IMR-90 (cell line): ENCODE data around the gene USP6NL. TPM values are rescaled to one million over a fixed set of nuclear protein-coding genes. Genes with fewer than 3 reads are reported as not detected.

ENCODE experiments used
- ATAC-seq: fragments of 200-7000 bp; cut with Tn5 transposase; 2 replicates; pipeline ENCODE4 v1.9.1; 2020; ENCODE audit warnings: low read depth, mild to moderate bottlenecking, moderate library complexity
- BruUV-seq: library from RNA; stranded (reverse); fragments of 400-500 nt; replicated peaks from 2 replicates; lab custom pipeline; 2021; lab: Mats Ljungman, UMichigan
- CTCF ChIA-PET: fragments of 300-600 bp; formaldehyde crosslinking; extraction: SDS; loops from one replicate; lab custom pipeline; 2021; ENCODE audit warnings: antibody characterized with exemption; lab: Yijun Ruan, JAX
- POLR2A ChIA-PET: fragments of 300-600 bp; sonication (Branson Sonifier 250); formaldehyde crosslinking; loops from one replicate; lab custom pipeline; 2022; ENCODE audit warnings: antibody characterized with exemption; ENCODE audit not compliant: unreplicated experiment; lab: Charles Lee
- DNase-seq: peaks from one replicate; pipeline ENCODE4 v3.0.0; 2013
- H2AFZ ChIP-seq: replicated peaks from 2 replicates; pipeline ENCODE3; 2013; ENCODE audit warnings: low read length, mild to moderate bottlenecking; ENCODE audit not compliant: poor library complexity
- H2AK5ac ChIP-seq: 2 replicates; pipeline ENCODE4 v1.6.1; 2013; ENCODE audit warnings: low read depth, low read length, inconsistent platforms
- H2AK9ac ChIP-seq: replicated peaks from 2 replicates; pipeline ENCODE3; 2013; ENCODE audit warnings: mild to moderate bottlenecking, low read depth, low read length, moderate library complexity; ENCODE audit not compliant: poor library complexity
- H2BK120ac ChIP-seq: 2 replicates; pipeline ENCODE4 v1.6.1; 2013; ENCODE audit warnings: low read depth, low read length, inconsistent platforms
- H2BK15ac ChIP-seq: 3 replicates; pipeline ENCODE4 v1.6.1; 2013; ENCODE audit warnings: low read depth, low read length, inconsistent platforms
- H2BK20ac ChIP-seq: 2 replicates; pipeline ENCODE4 v1.6.1; 2013; ENCODE audit warnings: low read depth, mild to moderate bottlenecking, inconsistent platforms, low read length, moderate library complexity
- H2BK5ac ChIP-seq: 2 replicates; pipeline ENCODE4 v1.6.1; 2013; ENCODE audit warnings: mild to moderate bottlenecking, low read depth, low read length, inconsistent platforms; ENCODE audit not compliant: poor library complexity, severe bottlenecking
- H3K14ac ChIP-seq: replicated peaks from 2 replicates; pipeline ENCODE4 v1.6.1; 2013; ENCODE audit warnings: low read depth, low read length, inconsistent platforms
- H3K18ac ChIP-seq: 2 replicates; pipeline ENCODE4 v1.6.1; 2013; ENCODE audit warnings: low read depth, low read length, control low read depth
- H3K23ac ChIP-seq: 2 replicates; pipeline ENCODE4 v1.6.1; 2013; ENCODE audit warnings: low read depth, low read length, inconsistent platforms
- H3K27ac ChIP-seq: 2 replicates; pipeline ENCODE4 v1.5.1; 2013; ENCODE audit warnings: mild to moderate bottlenecking, control low read depth, low read length; ENCODE audit not compliant: insufficient read depth
- H3K27me3 ChIP-seq: 2 replicates; pipeline ENCODE4 v1.6.1; 2013; ENCODE audit warnings: low read length; ENCODE audit not compliant: control insufficient read depth, insufficient read depth
- H3K36me3 ChIP-seq: 2 replicates; pipeline ENCODE4 v1.6.1; 2013; ENCODE audit warnings: low read length, mixed read lengths; ENCODE audit not compliant: control insufficient read depth, insufficient read depth
- H3K4ac ChIP-seq: 2 replicates; pipeline ENCODE4 v1.6.1; 2013; ENCODE audit warnings: low read depth, low read length, inconsistent platforms
- H3K4me1 ChIP-seq: 2 replicates; pipeline ENCODE4 v1.6.1; 2013; ENCODE audit warnings: low read length, mixed read lengths; ENCODE audit not compliant: control insufficient read depth, insufficient read depth
- H3K4me2 ChIP-seq: 2 replicates; pipeline ENCODE4 v1.6.1; 2013; ENCODE audit warnings: low read depth, mild to moderate bottlenecking, control low read depth, low read length, moderate library complexity
- H3K4me3 ChIP-seq: 2 replicates; pipeline ENCODE4 v1.5.1; 2013; ENCODE audit warnings: low read depth, mild to moderate bottlenecking, control low read depth, low read length, moderate library complexity; ENCODE audit not compliant: insufficient read depth
- H3K56ac ChIP-seq: 2 replicates; pipeline ENCODE4 v1.6.1; 2013; ENCODE audit warnings: low read length, inconsistent platforms; ENCODE audit not compliant: insufficient read depth; ENCODE audit errors: extremely low read depth
- H3K79me1 ChIP-seq, 2 experiments: 2 replicates each; pipeline ENCODE4 v1.6.1; 2013; ENCODE audit warnings: low read length in 2 of 2, inconsistent platforms in 1 of 2, low read depth in 1 of 2
- H3K9ac ChIP-seq: 2 replicates; pipeline ENCODE4 v1.6.1; 2013; ENCODE audit warnings: low read depth, low read length, control low read depth
- H3K9me1 ChIP-seq: 2 replicates; pipeline ENCODE4 v1.6.1; 2013; ENCODE audit warnings: low read length, inconsistent platforms; ENCODE audit not compliant: insufficient read depth
- H3K9me3 ChIP-seq: 2 replicates; pipeline ENCODE4 v1.6.1; 2013; ENCODE audit warnings: low read length; ENCODE audit not compliant: control insufficient read depth, insufficient read depth
- H4K20me1 ChIP-seq: 2 replicates; pipeline ENCODE4 v1.6.1; 2013; ENCODE audit warnings: low read length, inconsistent platforms; ENCODE audit not compliant: insufficient read depth
- H4K5ac ChIP-seq: 2 replicates; pipeline ENCODE4 v1.6.1; 2013; ENCODE audit warnings: mild to moderate bottlenecking, low read depth, low read length, control low read depth
- H4K8ac ChIP-seq, 2 experiments: 2 replicates each; pipeline ENCODE4 v1.6.1; 2013; ENCODE audit warnings: low read depth in 2 of 2, low read length in 2 of 2, control low read depth in 1 of 2, inconsistent platforms in 1 of 2
- H4K91ac ChIP-seq: 2 replicates; pipeline ENCODE4 v1.6.1; 2013; ENCODE audit warnings: low read depth, low read length, inconsistent platforms; ENCODE audit not compliant: insufficient read depth
- BHLHE40 ChIP-seq: fragments of 150-350 bp; IDR thresholded peaks from 2 replicates; pipeline ENCODE4 v1.6.1; 2016; ENCODE audit warnings: mild to moderate bottlenecking, low read depth, low read length
- CEBPB ChIP-seq: IDR thresholded peaks from 2 replicates; pipeline ENCODE4 v1.6.1; 2012; ENCODE audit warnings: low read depth, low read length, improper control_type of control experiment
- CHD1 ChIP-seq: IDR thresholded peaks from 2 replicates; pipeline ENCODE4 v1.6.1; 2012; ENCODE audit warnings: low read depth, low read length, improper control_type of control experiment
- CTCF ChIP-seq: conservative IDR thresholded peaks from 2 replicates; pipeline ENCODE4 v1.5.1; 2012; ENCODE audit warnings: mild to moderate bottlenecking, low read depth, low read length, improper control_type of control experiment
- ELK1 ChIP-seq: fragments of 150-350 bp; IDR thresholded peaks from 2 replicates; pipeline ENCODE4 v1.6.1; 2016; ENCODE audit warnings: low read depth, mild to moderate bottlenecking, low read length, moderate library complexity, borderline replicate concordance
- FOS ChIP-seq: fragments of 150-350 bp; IDR thresholded peaks from 2 replicates; pipeline ENCODE4 v1.6.1; 2016; ENCODE audit warnings: low read depth, low read length
- MAFK ChIP-seq: IDR thresholded peaks from 2 replicates; pipeline ENCODE4 v1.6.1; 2012; ENCODE audit warnings: low read depth, low read length, improper control_type of control experiment
- MAZ ChIP-seq: IDR thresholded peaks from 2 replicates; pipeline ENCODE4 v1.6.1; 2012; ENCODE audit warnings: low read depth, mild to moderate bottlenecking, low read length, improper control_type of control experiment, moderate library complexity, borderline replicate concordance
- MXI1 ChIP-seq: IDR thresholded peaks from 2 replicates; pipeline ENCODE4 v1.6.1; 2012; ENCODE audit warnings: low read depth, mild to moderate bottlenecking, low read length, moderate library complexity, borderline replicate concordance
- NFE2L2 ChIP-seq: fragments of 150-350 bp; IDR thresholded peaks from 2 replicates; pipeline ENCODE4 v1.6.1; 2016; ENCODE audit warnings: low read depth, mild to moderate bottlenecking, low read length
- POLR2A ChIP-seq: IDR thresholded peaks from 2 replicates; pipeline ENCODE4 v1.6.1; 2012; ENCODE audit warnings: mild to moderate bottlenecking, low read depth, low read length
- RAD21 ChIP-seq: IDR thresholded peaks from 2 replicates; pipeline ENCODE4 v1.6.1; 2012; ENCODE audit warnings: low read length, improper control_type of control experiment
- RCOR1 ChIP-seq: IDR thresholded peaks from 2 replicates; pipeline ENCODE4 v1.6.1; 2012; ENCODE audit warnings: mild to moderate bottlenecking, low read length, improper control_type of control experiment; ENCODE audit not compliant: insufficient replicate concordance
- RFX5 ChIP-seq: IDR thresholded peaks from 2 replicates; pipeline ENCODE4 v1.8.0; 2012; ENCODE audit warnings: low read depth, mild to moderate bottlenecking, low read length, moderate library complexity
- SMC3 ChIP-seq: fragments of 150-350 bp; IDR thresholded peaks from 2 replicates; pipeline ENCODE4 v1.6.1; 2016; ENCODE audit warnings: low read depth, mild to moderate bottlenecking, antibody characterized with exemption, low read length, moderate library complexity
- USF2 ChIP-seq: fragments of 150-350 bp; IDR thresholded peaks from 2 replicates; pipeline ENCODE4 v1.6.1; 2017; ENCODE audit warnings: mild to moderate bottlenecking, antibody characterized with exemption, low read length, low read depth
- WGBS, 2 experiments: methylation state at CpG; one replicate each; pipeline versions ENCODE4 v1.1.5 to v1.1.7; 2013; ENCODE audit warnings: missing lambda C conversion rate in 2 of 2; ENCODE audit not compliant: insufficient read length in 1 of 2; ENCODE audit errors: extremely low coverage in 2 of 2; 5-methylcytosine and 5-hydroxymethylcytosine counted together
- dilution Hi-C: fragments of 300-500 bp; cut with HindIII; formaldehyde crosslinking; loops from one replicate; pipeline ENCODE4 v1.14.3; 2018; ENCODE audit warnings: low sequenced_read_pairs; ENCODE audit not compliant: unreplicated experiment
- in situ Hi-C: fragments of 300-500 bp; cut with MboI; formaldehyde crosslinking; loops from 3 replicates; pipeline ENCODE4 v1.14.3; 2019; ENCODE audit warnings: low sequenced_read_pairs, inconsistent platforms, mixed read lengths
- intact Hi-C: fragments of 100-400 bp; cut with micrococcal nuclease; formaldehyde crosslinking; loops from 2 replicates; pipeline ENCODE4 v1.10.0; 2022
- polyA plus RNA-seq, 3 experiments: library from polyadenylated mRNA; depleted of rRNA; stranded (reverse); fragments of >200 nt; gene quantifications; 2 replicates each; pipeline ENCODE4 v1.2.3, GENCODE V29; 2012; ENCODE audit warnings: low replicate concordance in 1 of 3
- total RNA-seq: library from RNA; depleted of rRNA; stranded (reverse); fragments of >200 nt; gene quantifications from 2 replicates; pipeline ENCODE4 v1.2.3, GENCODE V29; 2012

USP6NL gene
- total and polyA plus RNA-seq, 2 of the 4 experiments (the other 2 are of a cell fraction): 7.8 to 9.1 TPM

- Histone ChIP-seq H3K23ac (no peak overlapping the region), H3K4ac (no peak overlapping the region), H2BK120ac (no peak overlapping the region), H2AK9ac (no peak overlapping the region), H4K20me1 (no peaks in the 10 kb centered on the region), H2BK5ac (no peak overlapping the region), H3K27ac (no peak overlapping the region), H2BK20ac (no peak overlapping the region), H4K91ac (no peak overlapping the region), H4K5ac (no peak overlapping the region), H4K8ac (no peak overlapping the region), H2BK15ac (no peak overlapping the region), H3K56ac (no peak overlapping the region), H2AK5ac (no peak overlapping the region), H3K9me3 (no peaks in the 10 kb centered on the region), H3K4me1 (no peaks in the 10 kb centered on the region), H3K9me1 (no peaks in the 10 kb centered on the region), H3K4me3 (no peak overlapping the region), H3K14ac (no peak overlapping the region), H2AFZ (no peak overlapping the region), H3K36me3 (no peaks in the 10 kb centered on the region), H3K9ac (no peak overlapping the region), H3K4me2 (no peak overlapping the region), H3K27me3 (peaks cover 9% of the 10 kb centered on the region; the same call in 1 of the 2 replicates), H3K18ac (no peak overlapping the region), H3K79me1 (no peaks in the 10 kb centered on the region)
- no peak for DNase-seq
- in situ Hi-C loops (no loop called here), intact Hi-C loops (no loop called here), dilution Hi-C loops (no loop called here)
- no peak for ATAC-seq
- POLR2A ChIA-PET: no interaction called here
- CTCF ChIA-PET: no interaction called here
- no peak for TF ChIP-seq ELK1
- no peak for TF ChIP-seq MAFK
- TF ChIP-seq SMC3: no peak
- no peak for TF ChIP-seq NFE2L2
- no peak for TF ChIP-seq MXI1
- no peak for TF ChIP-seq BHLHE40
- no peak for TF ChIP-seq POLR2A
- TF ChIP-seq USF2: no peak
- no peak for TF ChIP-seq MAZ
- no peak for TF ChIP-seq CEBPB
- no peak for TF ChIP-seq RFX5
- no peak for TF ChIP-seq RCOR1
- TF ChIP-seq FOS: no peak
- no peak for TF ChIP-seq CHD1
- no peak for TF ChIP-seq RAD21
- TF ChIP-seq CTCF: no peak
- no TSS peak for BruUV-seq
- WGBS, 2 experiments: 29% methylated on average over 2 of the region's 5 CpGs; no CpG with 5 or more reads in 1 of the 2 experiments
Observed at GRCh38 chr10:11446133-11446532, 165.3 kb downstream of the USP6NL start.
